IgD-negative memory B cell (primary cell): ENCODE results near the gene RAB26. TPM values are rescaled to one million over a fixed set of nuclear protein-coding genes. Genes with fewer than 3 reads are reported as not detected.
A peak's percentile ranks its signal among the peaks of the same experiment; 100 is the strongest.

Source experiments
- H3K27ac Mint-ChIP-seq, 3 donors: one replicate each; pipeline ENCODE4 v1.8.0; 2020 to 2022; ENCODE audit warnings: mild to moderate bottlenecking in 3 of 3, mixed read lengths in 3 of 3, moderate library complexity in 1 of 3
- H3K27me3 Mint-ChIP-seq: one replicate; pipeline ENCODE4 v1.8.0; 2021; ENCODE audit warnings: mixed read lengths
- H3K36me3 Mint-ChIP-seq: one replicate; pipeline ENCODE4 v1.8.0; 2020; ENCODE audit warnings: mild to moderate bottlenecking, mixed read lengths
- H3K4me1 Mint-ChIP-seq, 3 donors: one replicate each; pipeline ENCODE4 v1.8.0; 2020 to 2022; ENCODE audit warnings: mixed read lengths in 3 of 3, mild to moderate bottlenecking in 1 of 3
- H3K4me3 Mint-ChIP-seq, 4 donors: one replicate each; pipeline ENCODE4 v1.8.0; 2020 to 2022; ENCODE audit warnings: mild to moderate bottlenecking in 4 of 4, mixed read lengths in 4 of 4, moderate library complexity in 3 of 4
- H3K9me3 Mint-ChIP-seq, 3 donors: one replicate each; pipeline ENCODE4 v1.8.0; 2020 to 2021; ENCODE audit warnings: mixed read lengths in 3 of 3, mild to moderate bottlenecking in 1 of 3
- polyA plus RNA-seq: library from polyadenylated mRNA; unstranded; fragments of 300-500 nt; fragmentation: Illumina TruSeq; gene quantifications from one replicate; pipeline ENCODE4 v1.2.3, GENCODE V29; 2021

RAB26 gene
- polyA plus RNA-seq, 1 donor from 2014 or later = 0.41 TPM

GRCh38 chr16:2186505-2186904 lies 38.1 kb downstream of the RAB26 start:
- Mint-ChIP-seq H3K27ac (no peak overlapping the region), H3K4me1 (peaks cover 0 to 4% (median 2%) of the 10 kb centered on the region in 3 donors), H3K9me3 (no peaks in the 10 kb centered on the region)

GRCh38 chr16:2187212-2187611 lies 38.8 kb downstream of the RAB26 start:
- Mint-ChIP-seq H3K4me1 (peaks cover 0 to 4% (median 2%) of the 10 kb centered on the region in 3 donors), H3K27me3 (peaks cover 3% of the 10 kb centered on the region), H3K27ac (no peak overlapping the region), H3K36me3 (no peaks in the 10 kb centered on the region), H3K9me3 (no peaks in the 10 kb centered on the region), H3K4me3 (no peak overlapping the region)

More at GRCh38 chr16:2186505-2186904, 38.1 kb downstream of the RAB26 start:
- Mint-ChIP-seq H3K36me3 (no peaks in the 10 kb centered on the region), H3K4me3 (no peak overlapping the region), H3K27me3 (peaks cover 3% of the 10 kb centered on the region)

GRCh38 chr16:2188395-2188794 lies 40.0 kb downstream of the RAB26 start:
- H3K4me1 Mint-ChIP-seq = peaks cover 0 to 4% (median 2%) of the 10 kb centered on the region in 3 donors
- peaks cover 6% of the 10 kb centered on the region for H3K27me3 Mint-ChIP-seq
- no peak overlapping the region for H3K27ac Mint-ChIP-seq

GRCh38 chr16:2189252-2189893 lies 40.9 kb downstream of the RAB26 start:
- no peaks in the 10 kb centered on the region for H3K9me3 Mint-ChIP-seq
- no peak overlapping the region for H3K27ac Mint-ChIP-seq
- H3K4me3 Mint-ChIP-seq = no peak overlapping the region
- peaks cover 8% of the 10 kb centered on the region for H3K27me3 Mint-ChIP-seq
- peaks cover 1% of the 10 kb centered on the region for H3K36me3 Mint-ChIP-seq
- H3K4me1 Mint-ChIP-seq = peaks cover 0 to 2% (median 0%) of the 10 kb centered on the region in 3 donors

More at GRCh38 chr16:2188395-2188794, 40.0 kb downstream of the RAB26 start:
- H3K36me3 Mint-ChIP-seq = peaks cover 1% of the 10 kb centered on the region
- H3K9me3 Mint-ChIP-seq = no peaks in the 10 kb centered on the region
- H3K4me3 Mint-ChIP-seq = no peak overlapping the region

GRCh38 chr16:2190002-2190658 lies 41.7 kb downstream of the RAB26 start:
- H3K9me3 Mint-ChIP-seq = no peaks in the 10 kb centered on the region
- H3K4me3 Mint-ChIP-seq = no peak overlapping the region
- peaks cover 1% of the 10 kb centered on the region for H3K36me3 Mint-ChIP-seq
- H3K27ac Mint-ChIP-seq = no peak overlapping the region
- peaks cover 0 to 3% (median 3%) of the 10 kb centered on the region in 3 donors for H3K4me1 Mint-ChIP-seq
- peaks cover 15% of the 10 kb centered on the region for H3K27me3 Mint-ChIP-seq

- Mint-ChIP-seq H3K4me3 (no peak overlapping the region), H3K36me3 (peaks cover 1% of the 10 kb centered on the region), H3K27me3 (peaks cover 18% of the 10 kb centered on the region), H3K9me3 (no peaks in the 10 kb centered on the region), H3K4me1 (peaks cover 0 to 3% (median 3%) of the 10 kb centered on the region in 3 donors), H3K27ac (no peak overlapping the region)
Measured at GRCh38 chr16:2190659-2191445, 42.4 kb downstream of the RAB26 start.

- H3K4me3 Mint-ChIP-seq = no peak overlapping the region
- H3K36me3 Mint-ChIP-seq = peaks cover 1% of the 10 kb centered on the region
- H3K27me3 Mint-ChIP-seq = peaks cover 18% of the 10 kb centered on the region
- H3K4me1 Mint-ChIP-seq = peaks cover 0 to 3% (median 3%) of the 10 kb centered on the region in 3 donors
- no peaks in the 10 kb centered on the region for H3K9me3 Mint-ChIP-seq
- no peak overlapping the region for H3K27ac Mint-ChIP-seq
Measured at GRCh38 chr16:2191446-2191706, 43.0 kb downstream of the RAB26 start.

- peak overlapping the region in 2 of 4 donors; percentile 30 to 89 for H3K4me3 Mint-ChIP-seq
- peak overlapping the region in 1 of 3 donors; percentile 30 for H3K27ac Mint-ChIP-seq
- H3K36me3 Mint-ChIP-seq = peaks cover 1% of the 10 kb centered on the region
- H3K27me3 Mint-ChIP-seq = peaks cover 31% of the 10 kb centered on the region
- peaks cover 0 to 3% (median 3%) of the 10 kb centered on the region in 3 donors for H3K4me1 Mint-ChIP-seq
- no peaks in the 10 kb centered on the region for H3K9me3 Mint-ChIP-seq
Measured at GRCh38 chr16:2194166-2194834, 45.9 kb downstream of the RAB26 start.

- peak overlapping the region; percentile 30 to 89 (median 51) for H3K4me3 Mint-ChIP-seq
- H3K36me3 Mint-ChIP-seq = peaks cover 1% of the 10 kb centered on the region
Measured at GRCh38 chr16:2194852-2195321, 46.5 kb downstream of the RAB26 start.

GRCh38 chr16:2195322-2196161 lies 47.1 kb downstream of the RAB26 start:
- H3K9me3 Mint-ChIP-seq = no peaks in the 10 kb centered on the region
- peaks cover 0 to 3% (median 3%) of the 10 kb centered on the region in 3 donors for H3K4me1 Mint-ChIP-seq
- peaks cover 1% of the 10 kb centered on the region for H3K36me3 Mint-ChIP-seq
- H3K27ac Mint-ChIP-seq = peak overlapping the region in 1 of 3 donors; percentile 30
- H3K4me3 Mint-ChIP-seq = peak overlapping the region; percentile 30 to 79 (median 42)
- peaks cover 33% of the 10 kb centered on the region for H3K27me3 Mint-ChIP-seq

More at GRCh38 chr16:2194852-2195321, 46.5 kb downstream of the RAB26 start:
- H3K4me1 Mint-ChIP-seq = peaks cover 0 to 3% (median 3%) of the 10 kb centered on the region in 3 donors
- H3K27ac Mint-ChIP-seq = peak overlapping the region in 1 of 3 donors; percentile 30
- peaks cover 31% of the 10 kb centered on the region for H3K27me3 Mint-ChIP-seq
- H3K9me3 Mint-ChIP-seq = no peaks in the 10 kb centered on the region

- no peak within 1 kb of the TSS for H3K27ac Mint-ChIP-seq
- H3K4me1 Mint-ChIP-seq = peaks cover 0 to 3% (median 3%) of the 10 kb centered on the region in 3 donors
- H3K36me3 Mint-ChIP-seq = peaks cover 1% of the 10 kb centered on the region
- peaks cover 32% of the 10 kb centered on the region for H3K27me3 Mint-ChIP-seq
- no peaks in the 10 kb centered on the region for H3K9me3 Mint-ChIP-seq
- H3K4me3 Mint-ChIP-seq = peak within 1 kb of the TSS in 3 of 4 donors; percentile 41 to 79 (median 70)
Measured at GRCh38 chr16:2196162-2196980, 47.9 kb downstream of the RAB26 start, which contains the start of gene CASKIN1. CASKIN1 (minus strand) TSS chr16:2196605; CDS start chr16:2196432, 173 bp downstream.

- peaks cover 0 to 3% (median 3%) of the 10 kb centered on the region in 3 donors for H3K4me1 Mint-ChIP-seq
Measured at GRCh38 chr16:2196981-2197511, 48.6 kb downstream of the RAB26 start.

GRCh38 chr16:2197765-2198164 lies 49.3 kb downstream of the RAB26 start:
- Mint-ChIP-seq H3K9me3 (no peaks in the 10 kb centered on the region), H3K27ac (no peak overlapping the region), H3K4me1 (peaks cover 0 to 4% (median 3%) of the 10 kb centered on the region in 3 donors), H3K4me3 (peak overlapping the region in 2 of 4 donors; percentile 55 to 83), H3K36me3 (peaks cover 4% of the 10 kb centered on the region), H3K27me3 (peaks cover 29% of the 10 kb centered on the region)

More at GRCh38 chr16:2196981-2197511, 48.6 kb downstream of the RAB26 start:
- H3K4me3 Mint-ChIP-seq = peak overlapping the region in 2 of 4 donors; percentile 34 to 70
- H3K27ac Mint-ChIP-seq = no peak overlapping the region
- peaks cover 32% of the 10 kb centered on the region for H3K27me3 Mint-ChIP-seq
- no peaks in the 10 kb centered on the region for H3K9me3 Mint-ChIP-seq
- H3K36me3 Mint-ChIP-seq = peaks cover 4% of the 10 kb centered on the region
